GM08714 (cell line): ENCODE measurements around the gene HES4.
A peak's percentile ranks its signal among the peaks of the same experiment; 100 is the strongest.

ENCODE experiments used
- H3K4me3 ChIP-seq: fragments of 200-500 bp; sonication (Bioruptor generic); 2 replicates; pipeline ENCODE4 v1.5.1; 2014; ENCODE audit warnings: mild to moderate bottlenecking, low read length, inconsistent platforms
- ZNF274 ChIP-seq: IDR thresholded peaks from 2 replicates; pipeline ENCODE4 v1.6.1; 2012; ENCODE audit warnings: mild to moderate bottlenecking, low read depth, low read length

HES4 gene

GRCh38 chr1:966135-966703, 33.7 kb downstream of the HES4 start, which contains the start of gene PLEKHN1:
Gene PLEKHN1 (plus strand): TSS chr1:966482. CDS start chr1:966532, 50 bp downstream.
- H3K4me3 ChIP-seq, result peak within 1 kb of the TSS; percentile 46; the same call in 1 of the 2 replicates
- TF ChIP-seq ZNF274, result no peak

GRCh38 chr1:965526-966134, 34.3 kb downstream of the HES4 start:
- H3K4me3 ChIP-seq, result no peak overlapping the region
- no peak for TF ChIP-seq ZNF274

DNA sequence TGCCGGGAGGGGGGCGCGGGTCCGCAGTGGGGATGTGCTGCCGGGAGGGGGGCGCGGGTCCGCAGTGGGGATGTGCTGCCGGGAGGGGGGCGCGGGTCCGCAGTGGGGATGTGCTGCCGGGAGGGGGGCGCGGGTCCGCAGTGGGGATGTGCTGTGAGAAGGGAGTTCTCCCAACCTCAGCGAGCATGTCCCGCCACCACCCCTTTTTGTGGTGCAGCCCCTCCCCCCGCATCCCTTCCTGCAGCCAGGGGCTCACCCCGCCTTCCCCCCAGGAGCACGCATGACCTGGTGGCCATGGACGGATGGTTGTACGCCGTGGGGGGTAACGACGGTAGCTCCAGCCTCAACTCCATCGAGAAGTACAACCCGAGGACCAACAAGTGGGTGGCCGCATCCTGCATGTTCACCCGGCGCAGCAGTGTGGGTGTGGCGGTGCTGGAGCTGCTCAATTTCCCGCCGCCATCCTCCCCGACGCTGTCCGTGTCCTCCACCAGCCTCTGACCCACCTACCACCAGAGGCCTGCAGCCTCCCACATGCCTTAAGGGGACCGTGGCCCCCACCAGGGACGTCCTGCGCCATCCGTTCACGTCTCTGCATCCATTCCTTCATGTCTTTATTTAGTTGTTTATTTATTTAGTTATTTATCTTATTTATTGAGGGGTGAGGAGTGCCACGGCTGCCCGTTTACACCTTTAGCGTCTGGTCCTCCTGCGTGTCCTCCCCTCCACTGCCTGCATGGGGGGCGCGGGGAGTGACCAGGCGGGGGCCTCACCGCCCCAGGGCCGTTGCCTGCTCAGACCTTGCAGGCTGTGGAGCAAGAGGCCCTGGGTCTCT, 35.0 kb downstream of the HES4 start:
- no peak for TF ChIP-seq ZNF274
- H3K4me3 ChIP-seq, result no peak overlapping the region

DNA sequence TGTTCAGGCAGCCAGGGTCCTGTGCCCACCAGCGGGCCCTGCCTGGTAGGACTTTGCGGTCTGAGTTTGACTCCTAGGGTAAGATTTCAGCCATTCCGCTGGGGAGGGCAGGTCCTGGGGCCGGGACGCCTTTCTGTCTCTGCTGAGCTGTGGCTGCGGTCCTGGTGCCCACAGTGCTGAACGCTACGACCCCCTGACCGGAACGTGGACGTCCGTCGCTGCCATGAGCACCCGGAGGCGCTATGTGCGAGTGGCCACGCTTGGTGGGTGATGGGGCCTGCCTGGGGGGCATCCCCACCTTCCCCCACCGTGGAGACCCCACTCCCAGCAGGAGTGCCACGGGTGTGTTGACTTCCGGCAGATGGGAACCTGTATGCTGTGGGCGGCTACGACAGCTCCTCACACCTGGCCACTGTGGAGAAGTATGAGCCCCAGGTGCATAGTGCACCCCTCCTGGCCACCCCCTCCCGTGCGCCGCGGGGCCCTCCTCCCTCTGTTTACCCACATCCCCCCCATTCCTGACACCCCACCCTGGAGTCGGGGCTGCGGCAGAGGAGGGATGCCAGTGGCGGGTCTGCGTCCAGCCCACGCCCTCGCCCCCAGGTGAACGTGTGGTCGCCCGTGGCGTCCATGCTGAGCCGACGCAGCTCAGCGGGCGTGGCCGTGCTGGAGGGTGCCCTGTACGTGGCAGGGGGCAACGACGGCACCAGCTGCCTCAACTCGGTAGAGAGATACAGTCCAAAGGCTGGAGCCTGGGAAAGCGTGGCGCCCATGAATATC, 36.0 kb downstream of the HES4 start:
- H3K4me3 ChIP-seq, result no peak overlapping the region
- no peak for TF ChIP-seq ZNF274

DNA sequence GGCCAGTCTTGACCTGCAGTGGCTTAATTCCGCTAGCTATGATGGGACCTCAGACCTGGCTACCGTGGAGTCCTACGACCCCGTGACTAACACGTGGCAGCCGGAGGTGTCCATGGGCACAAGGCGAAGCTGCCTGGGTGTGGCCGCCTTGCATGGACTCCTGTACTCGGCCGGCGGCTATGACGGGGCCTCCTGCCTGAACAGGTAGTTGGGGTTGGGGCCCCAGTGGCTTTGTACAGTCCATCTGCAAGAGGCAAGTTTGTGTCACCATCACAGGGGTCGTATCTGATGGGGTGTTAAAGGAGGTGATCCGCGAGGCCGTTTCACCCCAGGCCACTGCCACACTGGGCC, 36.6 kb downstream of the HES4 start:
- no peak overlapping the region for H3K4me3 ChIP-seq
- no peak for TF ChIP-seq ZNF274

- no peak overlapping the region for H3K4me3 ChIP-seq
- no peak for TF ChIP-seq ZNF274
Observed at GRCh38 chr1:962381-963300, 37.3 kb downstream of the HES4 start.

DNA sequence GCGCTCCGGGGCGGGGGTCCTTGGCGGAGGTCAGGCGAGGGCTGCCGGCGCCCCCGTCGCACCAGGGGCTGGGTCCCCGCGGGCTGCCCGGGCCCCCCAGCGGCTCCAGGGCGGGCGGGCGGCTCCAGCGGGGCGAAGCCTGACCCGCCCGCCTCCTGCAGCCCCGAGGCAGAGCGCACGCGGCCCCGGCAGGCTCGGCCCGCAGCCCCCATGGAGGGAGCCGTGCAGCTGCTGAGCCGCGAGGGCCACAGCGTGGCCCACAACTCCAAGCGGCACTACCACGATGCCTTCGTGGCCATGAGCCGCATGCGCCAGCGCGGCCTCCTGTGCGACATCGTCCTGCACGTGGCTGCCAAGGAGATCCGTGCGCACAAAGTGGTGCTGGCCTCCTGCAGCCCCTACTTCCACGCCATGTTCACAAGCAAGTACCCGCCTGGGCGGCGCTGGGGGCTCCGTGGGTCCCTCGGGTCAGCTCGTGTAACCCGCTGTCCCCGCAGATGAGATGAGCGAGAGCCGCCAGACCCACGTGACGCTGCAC, 38.7 kb downstream of the HES4 start:
- H3K4me3 ChIP-seq, result peak overlapping the region; percentile 70
- TF ChIP-seq ZNF274, result no peak

DNA sequence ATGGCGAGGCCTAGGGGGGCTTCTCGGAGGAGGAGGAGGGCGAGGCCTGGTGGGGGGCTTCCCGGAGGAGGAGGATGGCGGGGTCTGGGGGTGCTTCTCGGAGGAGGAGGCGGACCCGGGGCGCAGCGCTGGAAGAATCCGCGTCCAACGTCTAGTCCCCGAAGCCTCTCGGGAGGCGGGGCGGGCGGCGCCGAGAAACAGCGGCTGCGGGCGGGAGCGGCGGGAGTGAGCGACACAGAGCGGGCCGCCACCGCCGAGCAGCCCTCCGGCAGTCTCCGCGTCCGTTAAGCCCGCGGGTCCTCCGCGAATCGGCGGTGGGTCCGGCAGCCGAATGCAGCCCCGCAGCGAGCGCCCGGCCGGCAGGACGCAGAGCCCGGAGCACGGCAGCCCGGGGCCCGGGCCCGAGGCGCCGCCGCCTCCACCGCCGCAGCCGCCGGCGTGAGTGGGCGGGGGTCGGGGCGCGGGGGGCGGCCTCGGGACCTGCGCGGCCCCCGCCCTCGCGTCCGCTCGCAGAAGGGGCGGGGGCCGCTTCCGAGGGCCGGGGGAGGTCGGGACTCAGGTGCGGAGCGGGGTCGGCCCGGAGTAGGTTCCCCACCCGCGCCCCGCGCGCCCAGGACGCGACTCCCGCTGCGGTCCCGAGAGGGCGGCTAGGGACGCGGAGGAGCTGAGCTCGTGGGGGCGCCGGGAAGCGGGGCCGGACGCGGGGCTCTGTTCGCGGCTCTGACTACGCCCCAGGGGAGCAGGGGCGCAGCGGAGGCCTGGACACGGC, 39.4 kb downstream of the HES4 start, which contains the start of gene KLHL17:
Gene KLHL17 (plus strand): TSS at position 222 of the 769 bp plus-strand sequence. CDS start 110 bp downstream, at position 332.
- TF ChIP-seq ZNF274, result no peak
- peak within 1 kb of the TSS; percentile 70 for H3K4me3 ChIP-seq

DNA sequence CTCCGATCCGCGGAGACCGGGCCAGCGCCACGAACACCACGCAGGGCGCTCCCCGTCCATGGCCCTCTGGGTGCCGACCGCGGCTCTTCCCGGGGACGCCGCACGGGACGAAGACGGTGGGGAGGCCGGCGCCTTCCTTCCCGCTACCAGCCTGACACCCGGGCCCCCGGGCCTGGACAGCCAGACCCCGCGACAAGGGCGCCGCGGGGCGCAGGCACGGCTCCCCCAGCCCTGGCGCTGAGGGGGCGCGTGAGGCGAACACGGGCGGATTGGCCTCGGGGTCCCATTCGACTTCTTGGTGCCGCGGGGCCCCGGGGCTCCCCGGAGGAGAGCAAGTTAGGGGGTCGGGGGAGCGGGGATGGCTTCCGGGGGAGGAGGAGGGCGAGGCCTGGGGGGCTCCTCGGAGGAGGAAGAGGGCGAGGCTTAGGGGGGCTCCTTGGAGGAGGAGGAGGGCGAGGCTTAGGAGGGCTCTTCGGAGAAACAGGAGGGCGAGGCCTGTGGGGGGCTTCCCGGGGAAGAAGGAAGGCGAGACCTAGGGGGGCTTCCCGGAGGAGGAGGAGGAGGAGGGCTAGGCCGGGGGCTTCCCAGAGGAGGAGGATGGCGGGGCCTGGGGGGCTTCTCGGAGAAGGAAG, 40.0 kb downstream of the HES4 start:
- TF ChIP-seq ZNF274, result no peak
- peak overlapping the region; percentile 70; the same call in 1 of the 2 replicates for H3K4me3 ChIP-seq

DNA sequence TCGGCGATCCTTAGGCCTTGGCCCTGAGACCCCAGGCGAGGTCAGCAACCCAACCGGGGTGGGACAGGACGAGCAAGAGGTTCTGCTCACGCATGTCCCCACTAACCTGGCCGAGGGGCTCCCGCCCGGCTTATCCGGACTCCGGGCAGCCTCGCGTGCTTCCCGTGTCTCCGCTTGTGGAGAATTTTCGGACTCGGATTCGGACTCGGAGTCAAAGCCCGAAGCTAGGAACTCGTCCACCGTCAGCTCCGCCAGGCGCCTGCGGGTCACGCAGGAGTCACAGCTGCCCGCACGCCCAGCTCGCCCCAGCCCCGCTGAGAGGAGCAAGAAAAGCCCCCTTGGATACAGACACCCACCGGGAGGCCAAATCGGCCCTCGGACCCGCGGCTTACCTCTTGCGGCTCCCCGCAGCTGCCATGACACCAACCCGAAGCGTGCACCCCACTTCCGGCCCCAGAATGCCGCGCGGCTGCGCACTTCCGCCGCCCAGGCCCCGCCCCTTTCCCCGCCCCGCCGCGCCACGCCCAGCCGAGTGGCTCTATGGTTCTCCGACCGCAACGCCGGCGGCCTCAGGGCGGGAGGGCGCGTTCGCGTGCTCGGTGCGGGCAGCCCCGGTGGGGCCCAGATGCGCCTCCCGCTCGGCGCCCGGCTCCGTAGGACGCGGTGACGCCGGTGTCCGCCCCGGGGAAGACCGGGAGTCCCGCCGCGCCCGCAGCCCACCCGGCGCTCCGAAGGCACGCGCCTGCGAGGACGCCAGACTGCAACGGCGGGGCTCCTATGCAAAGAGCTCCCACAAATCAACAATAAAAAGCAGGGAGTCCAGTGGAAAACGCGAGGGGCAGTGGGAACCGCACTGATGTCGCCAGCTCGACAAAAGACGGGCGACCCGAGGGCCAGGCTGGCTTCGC, 40.8 kb downstream of the HES4 start, which contains the start of gene NOC2L:
Gene NOC2L (minus strand): TSS at position 434 of the 908 bp plus-strand sequence. CDS start 16 bp downstream, at position 418.
- H3K4me3 ChIP-seq, result peak within 1 kb of the TSS; percentile 94
- no peak for TF ChIP-seq ZNF274

GRCh38 chr1:956636-957035, 43.3 kb downstream of the HES4 start:
- no peak for TF ChIP-seq ZNF274
- H3K4me3 ChIP-seq, result no peak overlapping the region
